Activated T-cell treated with anti-CD3 and anti-CD28 coated beads for 1 hour (primary cell): ENCODE measurements around the gene XRRA1.
"Not testable (repeated sequence)": the region's sequence is repeated elsewhere in the genome, so short reads cannot be mapped to it uniquely, and the experiment has no call there.

Experiments used
- DNase-seq: peaks from one replicate; pipeline ENCODE4 v3.0.0-alpha.2; 2020; ENCODE audit warnings: low read depth

The XRRA1 gene

GRCh38 chr11:74825596-74825995 lies 123.3 kb downstream of the XRRA1 start:
- not testable (repeated sequence) for DNase-seq

GRCh38 chr11:74824285-74824982 lies 124.5 kb downstream of the XRRA1 start:
- DNase-seq, result no peak

DNA sequence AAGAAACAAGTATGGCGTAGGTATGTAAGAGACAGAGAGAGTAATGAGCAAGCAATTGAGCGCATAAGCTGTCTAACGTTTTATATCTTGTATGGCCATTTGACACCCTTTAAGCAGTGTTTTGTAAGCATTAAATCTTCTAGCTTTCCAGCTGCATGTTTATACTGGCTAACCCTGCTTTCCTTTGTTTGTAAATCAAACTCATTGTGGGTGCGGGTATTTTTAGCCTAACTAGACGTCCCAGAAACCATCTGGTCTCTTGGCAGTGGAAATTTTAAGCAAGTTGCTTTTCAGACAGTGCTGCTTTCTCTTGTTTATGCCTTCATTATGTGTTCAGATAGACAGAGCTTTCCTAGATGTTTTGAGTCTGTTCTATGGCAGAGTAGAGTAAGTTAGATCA lies 126.7 kb downstream of the XRRA1 start:
- DNase-seq, result no peak

DNA sequence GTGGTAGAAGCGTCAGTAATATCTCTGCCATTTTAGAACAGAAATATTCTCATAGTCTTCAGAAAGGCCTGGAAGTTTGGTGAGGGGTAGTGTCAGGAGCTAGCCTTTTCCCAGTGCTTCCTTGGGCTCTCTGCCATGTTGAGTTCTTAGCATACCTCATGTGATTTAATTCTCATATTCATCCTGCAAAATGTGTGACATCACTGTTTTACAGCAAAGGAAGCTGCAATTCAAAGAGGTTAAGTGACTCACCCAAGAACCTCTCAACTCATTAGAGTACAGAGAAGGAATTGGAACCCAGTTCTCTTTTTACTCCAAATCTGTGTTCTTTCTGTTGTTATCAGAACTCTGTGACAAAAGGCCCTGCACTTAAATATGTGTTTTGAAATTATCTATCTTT lies 128.1 kb downstream of the XRRA1 start:
- no peak for DNase-seq

DNA sequence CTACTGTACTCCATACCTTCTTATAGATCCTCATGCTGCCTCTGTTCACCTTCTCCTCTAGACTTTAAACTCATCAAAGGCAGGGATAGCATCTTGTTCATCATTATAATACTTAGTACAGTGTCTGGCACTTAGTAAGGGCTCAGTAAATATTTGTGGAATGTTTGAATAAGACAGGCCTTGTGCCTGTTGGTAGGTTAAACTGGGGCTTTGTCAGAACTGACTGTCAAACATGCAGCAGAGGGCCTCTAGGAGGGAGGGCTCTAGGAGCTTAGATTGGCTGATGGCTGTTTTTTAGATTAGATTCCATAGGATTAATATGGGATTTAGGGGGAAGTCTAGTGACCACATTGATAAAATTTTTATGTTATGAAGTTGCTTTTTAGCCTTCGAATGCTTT lies 129.5 kb downstream of the XRRA1 start:
- no peak for DNase-seq

- no peak for DNase-seq
These were observed 130.5 kb downstream of the XRRA1 start for GRCh38 chr11:74818283-74818946.

DNA sequence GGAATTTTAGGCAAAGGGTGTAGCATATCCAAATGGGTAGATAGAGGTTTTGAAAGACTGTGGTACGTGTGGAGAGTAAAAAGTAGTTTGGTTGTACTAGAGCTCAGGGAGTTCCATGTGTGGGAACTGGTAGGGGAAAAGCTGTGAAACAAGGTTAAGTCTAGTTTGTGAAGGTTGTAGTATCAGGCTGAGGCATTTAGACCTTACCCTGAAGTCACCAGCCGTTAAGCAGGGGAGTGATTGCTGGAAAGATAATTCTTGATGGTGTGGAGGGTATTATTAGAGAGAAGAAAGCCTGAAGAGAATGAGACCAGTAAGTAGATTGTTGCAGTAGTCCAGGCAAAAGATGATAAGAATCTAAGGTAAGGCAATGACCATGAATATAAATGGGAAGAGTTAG lies 132.2 kb downstream of the XRRA1 start:
- no peak for DNase-seq

DNA sequence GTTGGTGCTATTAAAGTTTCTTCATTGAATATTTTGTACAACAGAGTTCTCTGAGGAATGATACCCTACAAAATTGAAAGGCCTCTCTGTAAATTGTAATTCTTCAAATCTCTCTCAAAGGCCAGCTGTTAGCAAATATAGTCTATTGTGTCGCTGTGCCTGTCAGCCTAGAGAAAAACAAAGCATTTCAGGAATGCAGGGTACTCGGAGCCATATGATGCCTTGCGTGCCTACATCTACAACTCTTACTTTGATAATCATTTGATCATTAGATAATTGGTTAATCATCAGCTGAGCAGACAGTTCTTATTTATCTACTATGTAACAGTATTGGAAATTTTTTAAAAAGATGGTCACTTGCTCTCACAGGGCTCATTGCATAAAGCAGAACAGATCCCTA lies 132.9 kb downstream of the XRRA1 start:
- DNase-seq, result no peak

- DNase-seq, result no peak
These were observed 139.1 kb downstream of the XRRA1 start for GRCh38 chr11:74809801-74810200.

DNA sequence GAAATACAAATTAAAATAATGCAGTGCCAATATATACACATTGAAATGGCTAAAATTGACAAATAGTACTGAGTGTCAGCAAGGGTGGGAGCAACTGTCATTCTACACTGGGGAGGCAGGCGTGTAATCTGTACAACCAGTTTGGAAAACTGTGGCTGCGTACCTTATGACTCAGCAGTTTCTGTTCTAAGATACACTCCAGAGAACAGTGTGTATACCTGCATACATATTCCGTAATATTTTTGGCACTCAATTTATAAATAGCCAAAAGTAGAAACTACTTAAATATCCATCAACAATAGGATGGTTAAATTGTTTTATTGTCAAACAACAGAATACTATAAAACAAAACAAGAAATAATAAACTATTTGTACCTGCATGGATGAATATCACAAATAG lies 142.6 kb downstream of the XRRA1 start:
- no peak for DNase-seq

- no peak for DNase-seq
These were observed 157.4 kb downstream of the XRRA1 start for GRCh38 chr11:74791333-74792100.
